SK-N-SH treated with all-trans-retinoic acid at 6 μM for 48 hours (cell line): ENCODE measurements around the gene DCUN1D2.

ENCODE experiments used
- ARNTL ChIP-seq: fragments of 450-650 bp; formaldehyde crosslinking; IDR thresholded peaks from 2 replicates; pipeline ENCODE4 v1.5.0; 2020; ENCODE audit warnings: low read depth, mild to moderate bottlenecking, moderate library complexity, borderline replicate concordance
- ISL1 ChIP-seq: fragments of 250-450 bp; sonication (Bioruptor Pico); IDR thresholded peaks from 2 replicates; pipeline ENCODE4 v2.1.2; 2022; ENCODE audit warnings: mild to moderate bottlenecking, moderate library complexity
- RARB ChIP-seq: fragments of 250-450 bp; sonication (Bioruptor Pico); IDR thresholded peaks from 2 replicates; pipeline ENCODE4 v1.8.0; 2021; ENCODE audit warnings: mild to moderate bottlenecking, moderate library complexity
- SNAI2 ChIP-seq: fragments of 250-450 bp; sonication (Bioruptor Pico); IDR thresholded peaks from 2 replicates; pipeline ENCODE4 v1.5.0; 2020; ENCODE audit warnings: mild to moderate bottlenecking, moderate library complexity
- TF ChIP-seq, protein P1 (sequence below): fragments of 250-450 bp; sonication (Bioruptor Pico); IDR thresholded peaks from 2 replicates; pipeline ENCODE4 v1.8.0; 2020; ENCODE audit warnings: mild to moderate bottlenecking, moderate library complexity, borderline replicate concordance

DNA sequence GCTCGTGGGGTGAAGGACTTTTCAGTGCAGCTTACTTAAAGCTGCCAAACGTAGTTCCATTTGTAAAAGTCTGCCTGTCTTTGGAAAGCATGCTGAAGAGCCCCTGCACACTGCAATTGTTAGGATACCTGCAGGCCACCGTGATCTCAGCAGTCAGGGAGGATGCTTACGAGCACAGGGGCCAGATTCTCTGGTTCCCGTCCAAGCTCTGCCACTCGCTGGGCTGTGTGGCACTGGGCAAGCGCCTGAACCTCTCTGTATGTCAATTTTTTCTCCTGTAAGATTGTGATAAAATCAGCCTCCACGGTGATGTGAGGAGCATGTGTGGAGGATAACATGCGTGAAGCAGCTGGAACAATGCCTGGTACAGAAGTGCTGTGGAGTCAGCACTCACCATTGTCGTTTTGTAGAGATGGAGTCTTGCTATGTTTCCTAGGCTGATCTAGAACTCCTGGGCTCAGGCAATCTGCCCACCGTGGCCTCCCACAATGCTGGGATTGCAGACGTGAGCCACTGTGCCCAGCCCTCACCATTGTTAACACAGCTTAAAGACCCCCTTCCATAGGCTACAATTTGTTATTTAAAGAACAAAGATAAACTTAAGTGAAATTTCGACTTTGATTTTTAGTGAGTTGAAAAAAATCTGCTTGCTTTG is 40.7 kb downstream of the DCUN1D2 start:
- no peak for TF ChIP-seq ARNTL (CRISPR knock-in tag)
- TF ChIP-seq SNAI2 (CRISPR knock-in tag) = no peak
- no peak for TF ChIP-seq ISL1 (CRISPR knock-in tag)
- TF ChIP-seq, protein P1, sequence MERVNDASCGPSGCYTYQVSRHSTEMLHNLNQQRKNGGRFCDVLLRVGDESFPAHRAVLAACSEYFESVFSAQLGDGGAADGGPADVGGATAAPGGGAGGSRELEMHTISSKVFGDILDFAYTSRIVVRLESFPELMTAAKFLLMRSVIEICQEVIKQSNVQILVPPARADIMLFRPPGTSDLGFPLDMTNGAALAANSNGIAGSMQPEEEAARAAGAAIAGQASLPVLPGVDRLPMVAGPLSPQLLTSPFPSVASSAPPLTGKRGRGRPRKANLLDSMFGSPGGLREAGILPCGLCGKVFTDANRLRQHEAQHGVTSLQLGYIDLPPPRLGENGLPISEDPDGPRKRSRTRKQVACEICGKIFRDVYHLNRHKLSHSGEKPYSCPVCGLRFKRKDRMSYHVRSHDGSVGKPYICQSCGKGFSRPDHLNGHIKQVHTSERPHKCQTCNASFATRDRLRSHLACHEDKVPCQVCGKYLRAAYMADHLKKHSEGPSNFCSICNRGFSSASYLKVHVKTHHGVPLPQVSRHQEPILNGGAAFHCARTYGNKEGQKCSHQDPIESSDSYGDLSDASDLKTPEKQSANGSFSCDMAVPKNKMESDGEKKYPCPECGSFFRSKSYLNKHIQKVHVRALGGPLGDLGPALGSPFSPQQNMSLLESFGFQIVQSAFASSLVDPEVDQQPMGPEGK (CRISPR knock-in tag) = no peak
- TF ChIP-seq RARB (CRISPR knock-in tag) = no peak
